GM21529 (cell line): ENCODE data around the gene SRC.

Experiments
- ATAC-seq: cut with Tn5 transposase; IDR thresholded peaks from one replicate; pipeline ENCODE4 v1.9.1; 2021; ENCODE audit not compliant: unreplicated experiment

Gene SRC

GRCh38 chr20:37314617-37315016, 31.3 kb upstream of the SRC start:
- no peak for ATAC-seq

GRCh38 chr20:37315021-37315451, 30.9 kb upstream of the SRC start:
- ATAC-seq = no peak

GRCh38 chr20:37315452-37316110, 30.4 kb upstream of the SRC start:
- peak; percentile 49 for ATAC-seq

GRCh38 chr20:37316116-37316774, 29.7 kb upstream of the SRC start:
- peak; percentile 85 for ATAC-seq

- no peak for ATAC-seq
Observed at GRCh38 chr20:37316775-37317170, 29.2 kb upstream of the SRC start.

GRCh38 chr20:37317316-37317715, 28.6 kb upstream of the SRC start:
- ATAC-seq = no peak

- ATAC-seq = no peak
Observed at GRCh38 chr20:37317994-37318640, 27.8 kb upstream of the SRC start.

GRCh38 chr20:37319151-37319671, 26.7 kb upstream of the SRC start:
- no peak for ATAC-seq

GRCh38 chr20:37323985-37324384, 22.0 kb upstream of the SRC start:
- no peak for ATAC-seq

GRCh38 chr20:37325206-37325605, 20.7 kb upstream of the SRC start:
- no peak for ATAC-seq

- ATAC-seq = no peak
Observed at GRCh38 chr20:37326666-37327065, 19.3 kb upstream of the SRC start.

GRCh38 chr20:37327748-37328147, 18.2 kb upstream of the SRC start:
- ATAC-seq = no peak

- ATAC-seq = no peak
Observed at GRCh38 chr20:37328149-37328945, 17.6 kb upstream of the SRC start.

- no peak for ATAC-seq
Observed at GRCh38 chr20:37329481-37330165, 16.3 kb upstream of the SRC start.

- ATAC-seq = no peak
Observed at GRCh38 chr20:37330316-37330715, 15.6 kb upstream of the SRC start.

GRCh38 chr20:37331060-37331857, 14.7 kb upstream of the SRC start:
- no peak for ATAC-seq

- no peak for ATAC-seq
Observed at GRCh38 chr20:37333130-37333847, 12.7 kb upstream of the SRC start.

- ATAC-seq = no peak
Observed at GRCh38 chr20:37333848-37334318, 12.1 kb upstream of the SRC start.

- no peak for ATAC-seq
Observed at GRCh38 chr20:37334450-37334849, 11.5 kb upstream of the SRC start.
